Measurements from ENCODE around the gene ZNF280B.
"Not testable (repeated sequence)": the region's sequence is repeated elsewhere in the genome, so short reads cannot be mapped to it uniquely, and the experiment has no call there.

ZNF280B gene

GRCh38 chr22:22463855-22464540 is 44.5 kb downstream of the ZNF280B start:
- DNase-seq (ENCODE audit: low read depth): no peak

- DNase-seq (ENCODE audit: low read depth): no peak
Observed at GRCh38 chr22:22462813-22463567, 45.6 kb downstream of the ZNF280B start.

- no peak for DNase-seq (ENCODE audit: low read depth)
Observed at GRCh38 chr22:22461583-22461982, 47.0 kb downstream of the ZNF280B start.

GRCh38 chr22:22461111-22461510 is 47.4 kb downstream of the ZNF280B start:
- no peak for DNase-seq (ENCODE audit: low read depth)

- DNase-seq (ENCODE audit: low read depth): no peak
Observed at GRCh38 chr22:22460635-22461034, 47.9 kb downstream of the ZNF280B start.

- no peak for DNase-seq (ENCODE audit: low read depth)
Observed at GRCh38 chr22:22460060-22460459, 48.5 kb downstream of the ZNF280B start.

GRCh38 chr22:22458896-22459588 is 49.5 kb downstream of the ZNF280B start:
- no peak for DNase-seq (ENCODE audit: low read depth)

- DNase-seq (ENCODE audit: low read depth): no peak
Observed at GRCh38 chr22:22458387-22458786, 50.2 kb downstream of the ZNF280B start.

- DNase-seq (ENCODE audit: low read depth): no peak
Observed at GRCh38 chr22:22454997-22455396, 53.5 kb downstream of the ZNF280B start.

- DNase-seq (ENCODE audit: low read depth): no peak
Observed at GRCh38 chr22:22452996-22453686, 55.4 kb downstream of the ZNF280B start.

GRCh38 chr22:22452211-22452610 is 56.3 kb downstream of the ZNF280B start:
- no peak for DNase-seq (ENCODE audit: low read depth)

- no peak for DNase-seq (ENCODE audit: low read depth)
Observed at GRCh38 chr22:22450343-22450839, 58.2 kb downstream of the ZNF280B start.

- DNase-seq (ENCODE audit: low read depth): no peak
Observed at GRCh38 chr22:22449819-22450218, 58.7 kb downstream of the ZNF280B start.

- no peak for DNase-seq (ENCODE audit: low read depth)
Observed at GRCh38 chr22:22446517-22446916, 62.0 kb downstream of the ZNF280B start.

GRCh38 chr22:22444007-22444589 is 64.4 kb downstream of the ZNF280B start:
- DNase-seq (ENCODE audit: low read depth): not testable (repeated sequence)

GRCh38 chr22:22442928-22443709 is 65.4 kb downstream of the ZNF280B start:
- DNase-seq (ENCODE audit: low read depth): no peak

- DNase-seq (ENCODE audit: low read depth): not testable (repeated sequence)
Observed at GRCh38 chr22:22441626-22442025, 66.9 kb downstream of the ZNF280B start.

GRCh38 chr22:22440188-22440587 is 68.4 kb downstream of the ZNF280B start:
- no peak for DNase-seq (ENCODE audit: low read depth)
